ENCODE data around the gene DHRS12.

- TF ChIP-seq CTCF (IDR thresholded peaks at IDR 0.05): no peak
- TF ChIP-seq POLR2A (IDR thresholded peaks at IDR 0.05): no peak
These were observed 16.1 kb upstream of the DHRS12 start for GRCh38 chr13:51820016-51820597.

All from testis (tissue), 2 donors.